GM19438 (cell line): ENCODE data around the gene NXF3.
"Not testable (repeated sequence)": the region's sequence is repeated elsewhere in the genome, so short reads cannot be mapped to it uniquely, and the experiment has no call there.

Source experiments
- ATAC-seq: cut with Tn5 transposase; IDR thresholded peaks from one replicate; pipeline ENCODE4 v1.9.1; 2021; ENCODE audit warnings: low read depth; ENCODE audit not compliant: unreplicated experiment

Gene NXF3

DNA sequence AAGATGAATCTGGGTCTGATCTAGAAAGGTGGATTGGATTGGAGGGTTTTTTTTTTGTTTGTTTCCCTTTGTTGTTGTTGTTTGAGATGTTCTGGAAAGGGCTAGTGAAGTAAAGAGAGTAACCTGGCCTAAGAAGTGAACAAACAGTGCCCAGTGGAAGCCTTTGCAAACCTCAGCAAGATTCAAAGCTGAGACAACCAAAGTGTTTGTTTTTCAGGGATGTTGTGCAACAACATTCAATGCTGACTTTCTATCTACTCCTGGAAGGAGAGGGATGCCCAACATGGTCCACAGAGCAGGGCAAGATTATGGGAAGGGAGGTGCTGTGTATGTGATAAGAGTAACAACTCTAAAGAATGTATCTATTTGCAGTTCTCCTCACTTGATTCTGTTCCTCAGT is 40.3 kb downstream of the NXF3 start:
- no peak for ATAC-seq

DNA sequence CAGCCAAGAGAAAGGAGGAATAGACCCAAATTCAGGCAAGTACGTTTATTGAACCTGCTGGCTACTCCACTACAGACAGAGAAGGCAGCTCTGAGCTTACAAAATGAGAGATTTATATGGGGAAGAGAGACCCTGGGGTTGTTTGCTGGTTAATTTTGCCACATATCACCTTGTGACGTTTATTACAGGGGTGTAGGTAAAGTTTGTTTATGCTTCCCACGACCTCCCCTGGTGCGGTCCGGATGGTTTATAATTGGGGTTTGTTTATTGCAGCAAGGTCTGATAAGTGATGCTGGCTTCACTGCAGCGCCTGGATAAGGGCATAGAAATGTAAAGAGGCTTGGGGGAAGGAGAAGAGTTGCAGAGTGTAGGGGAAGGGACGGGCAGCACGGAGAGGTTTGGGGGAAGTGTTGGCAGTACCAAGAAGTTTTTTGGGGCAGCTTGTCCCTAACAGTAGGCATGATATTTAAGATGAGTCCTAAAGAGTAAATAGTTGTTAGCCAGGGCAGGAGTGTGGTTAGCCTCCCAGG is 41.6 kb downstream of the NXF3 start:
- ATAC-seq: no peak

DNA sequence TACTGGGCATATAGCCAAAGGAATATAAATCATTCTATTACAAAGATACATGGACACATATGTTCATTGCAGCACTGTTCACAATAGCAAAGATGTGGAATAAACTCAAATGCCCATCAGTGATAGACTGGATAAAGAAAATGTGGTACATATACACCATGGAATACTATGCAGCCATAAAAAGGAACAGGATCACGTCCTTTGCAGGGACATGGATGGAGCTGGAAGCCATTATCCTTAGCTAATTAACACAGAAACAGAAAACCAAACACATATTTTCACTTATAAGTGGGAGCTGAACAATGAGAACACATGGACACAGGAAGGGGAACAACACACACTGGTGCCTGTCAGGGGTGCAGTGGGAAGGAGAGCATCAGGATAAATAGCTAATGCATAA is 59.6 kb downstream of the NXF3 start:
- not testable (repeated sequence) for ATAC-seq
